Breast epithelium (tissue), 3 donors: ENCODE measurements around the gene FOXK1.

Experiments
- CTCF ChIP-seq, 3 donors: fragments of 450-650 bp; IDR thresholded peaks; one replicate each; pipeline ENCODE4 v1.5.1; 2016 to 2017; ENCODE audit warnings: antibody characterized with exemption in 3 of 3, mild to moderate bottlenecking in 3 of 3, moderate library complexity in 3 of 3
- POLR2AphosphoS5 ChIP-seq, 3 donors: sonication (generic); formaldehyde crosslinking; IDR thresholded peaks; one replicate each; pipeline ENCODE4 v1.6.1; 2017; ENCODE audit warnings: antibody characterized with exemption in 3 of 3

- no peak for TF ChIP-seq CTCF (IDR thresholded peaks at IDR 0.05)
- TF ChIP-seq POLR2AphosphoS5 (IDR thresholded peaks at IDR 0.05): no peak
Observed at GRCh38 chr7:4783762-4784351, 101.8 kb downstream of the FOXK1 start.
